Activated T-cell treated with anti-CD3 and anti-CD28 coated beads for 4 hours (primary cell): ENCODE results near the gene FYB2.

ENCODE experiments used
- DNase-seq: peaks from one replicate; pipeline ENCODE4 v3.0.0-alpha.2; 2020

The FYB2 gene

DNA sequence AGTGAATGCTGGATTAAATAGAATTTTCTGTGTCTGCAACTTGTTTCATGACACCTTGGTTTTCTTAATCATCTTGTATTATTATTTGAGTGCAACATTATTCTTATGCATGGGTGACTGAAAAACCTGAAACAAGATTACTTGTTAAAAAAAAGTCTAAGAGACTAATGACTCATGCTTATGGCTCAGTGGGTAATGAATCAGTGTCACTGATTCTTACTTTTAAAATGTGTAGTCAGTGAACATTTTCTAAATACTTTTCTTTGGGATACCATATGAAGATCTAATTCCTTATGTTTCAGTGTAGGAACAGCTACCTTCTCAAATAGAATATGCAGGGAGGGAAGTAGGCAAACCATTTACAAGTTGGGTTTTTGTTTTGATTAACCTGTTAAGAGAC is 108.6 kb downstream of the FYB2 start:
- DNase-seq: no peak

DNA sequence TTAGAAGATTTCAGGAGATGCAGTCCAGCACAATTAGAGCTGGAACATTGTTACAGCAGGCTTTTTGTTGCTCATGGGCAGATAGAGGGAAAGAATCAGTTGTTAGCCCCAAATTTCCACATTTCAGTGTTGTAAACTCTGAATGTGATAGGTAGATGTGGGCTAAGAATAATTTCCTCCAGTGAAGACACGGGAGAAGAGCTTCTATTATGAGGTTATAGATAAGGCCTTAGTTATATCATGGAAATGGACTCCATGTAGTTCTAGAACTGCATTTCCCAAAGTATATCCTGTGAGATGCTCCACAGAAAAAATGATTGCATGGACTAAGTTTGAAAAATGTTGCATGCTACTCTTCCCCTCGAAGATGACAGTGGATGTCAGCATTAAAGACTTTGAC is 109.2 kb downstream of the FYB2 start:
- no peak for DNase-seq

DNA sequence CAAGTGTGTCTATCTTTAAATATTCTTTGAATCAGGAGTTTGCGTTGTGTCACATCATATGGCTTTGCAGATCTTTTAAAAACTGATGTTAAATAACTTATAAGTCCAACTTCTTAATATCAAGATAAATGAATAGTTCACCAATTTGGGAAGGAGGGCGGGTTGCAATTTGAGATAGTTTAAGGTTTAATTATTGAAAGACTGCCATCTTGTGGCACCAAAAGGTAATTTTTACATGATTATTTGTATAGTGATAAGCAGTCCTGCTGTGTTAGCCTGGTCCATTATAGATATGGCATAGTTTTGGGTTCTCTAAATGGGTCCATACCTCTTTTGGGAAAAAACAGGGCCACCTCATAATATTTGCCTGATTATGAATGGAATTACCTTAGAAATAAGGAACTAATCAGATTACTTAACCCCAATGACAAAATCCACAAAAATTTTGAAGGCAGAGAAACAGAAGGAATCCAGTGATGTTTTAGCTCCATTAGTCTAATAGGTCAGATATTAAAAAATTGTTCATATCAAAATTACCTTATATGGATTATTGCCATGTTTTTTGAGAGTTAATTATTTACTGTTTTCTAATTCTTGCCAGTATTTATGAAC is 109.8 kb downstream of the FYB2 start:
- DNase-seq: no peak

DNA sequence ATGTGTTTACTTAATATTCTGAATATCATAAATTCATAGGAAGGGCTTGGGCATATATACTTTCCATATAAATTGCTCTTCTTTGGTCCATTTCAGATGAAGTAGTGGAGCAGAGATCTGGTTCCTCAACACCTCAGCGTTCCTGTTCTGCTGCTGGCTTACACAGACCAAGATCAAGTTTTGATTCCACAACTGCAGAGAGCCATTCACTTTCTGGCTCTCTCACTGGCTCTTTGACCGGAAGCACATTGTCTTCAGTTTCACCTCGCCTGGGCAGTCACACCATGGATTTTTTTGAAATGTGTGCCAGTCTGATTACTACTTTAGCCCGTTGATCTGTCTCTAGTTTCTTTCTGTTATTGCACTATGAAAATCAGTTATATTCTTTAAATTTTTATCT is 111.8 kb downstream of the FYB2 start:
- no peak for DNase-seq

DNA sequence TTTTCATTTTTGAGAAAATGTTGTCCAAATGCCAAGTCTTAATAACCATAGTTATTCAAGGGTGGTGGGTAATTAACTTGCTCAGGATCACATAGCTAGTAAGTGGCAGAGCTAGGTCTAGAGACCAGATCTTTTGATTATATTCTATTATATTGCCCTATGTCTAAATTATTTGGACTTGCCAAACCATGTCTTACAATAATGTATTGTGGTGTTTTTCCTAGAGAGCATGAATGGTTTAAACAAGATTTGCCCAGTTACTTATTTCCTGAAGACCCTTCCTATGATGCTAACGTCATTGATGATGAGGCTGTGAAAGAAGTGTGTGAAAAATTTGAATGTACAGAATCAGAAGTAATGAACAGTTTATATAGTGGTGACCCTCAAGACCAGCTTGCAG is 115.5 kb downstream of the FYB2 start:
- no peak for DNase-seq

DNA sequence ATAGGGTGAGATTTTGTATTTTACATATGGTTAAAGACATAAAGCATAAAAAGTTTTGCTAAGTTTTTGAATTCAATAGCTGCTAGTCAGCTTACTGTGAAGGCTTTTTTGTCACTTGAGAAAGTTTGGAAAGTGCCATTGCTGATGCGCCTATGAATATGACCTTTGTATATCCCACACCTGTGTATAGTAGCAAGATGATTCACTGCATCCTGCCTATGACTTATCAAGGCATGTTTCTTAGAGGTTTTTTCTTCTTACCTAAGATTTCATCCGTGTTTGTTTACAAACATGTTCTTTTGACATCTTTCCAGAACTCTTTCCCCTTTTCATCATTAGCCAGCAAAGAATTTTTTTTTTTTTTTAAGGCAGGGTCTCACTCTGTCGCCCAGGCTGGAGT is 122.5 kb downstream of the FYB2 start:
- DNase-seq: no peak

DNA sequence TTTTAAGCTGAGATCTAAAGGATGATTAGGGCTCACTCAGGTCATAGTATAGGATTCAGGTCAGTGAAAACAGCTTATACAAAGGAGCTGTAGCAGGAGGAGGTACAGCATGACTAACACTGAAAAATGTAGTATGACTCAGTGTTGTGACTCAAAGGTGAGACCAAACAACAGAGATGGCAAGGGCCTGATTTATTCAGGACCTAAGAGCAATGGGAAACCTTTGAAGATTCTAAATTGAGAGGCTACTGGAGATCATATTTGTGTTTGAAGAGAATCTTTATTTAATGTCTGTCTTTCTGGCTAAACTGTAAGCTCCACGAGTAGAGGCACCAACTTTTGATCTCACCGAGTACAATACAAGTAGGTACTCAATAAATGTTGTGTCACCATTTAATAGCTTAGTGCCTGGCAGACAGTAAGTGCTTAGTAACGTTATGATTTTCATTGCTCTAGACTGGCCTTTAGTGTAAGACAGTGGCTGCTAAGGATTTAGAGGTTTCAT is 130.6 kb downstream of the FYB2 start:
- DNase-seq: no peak

DNA sequence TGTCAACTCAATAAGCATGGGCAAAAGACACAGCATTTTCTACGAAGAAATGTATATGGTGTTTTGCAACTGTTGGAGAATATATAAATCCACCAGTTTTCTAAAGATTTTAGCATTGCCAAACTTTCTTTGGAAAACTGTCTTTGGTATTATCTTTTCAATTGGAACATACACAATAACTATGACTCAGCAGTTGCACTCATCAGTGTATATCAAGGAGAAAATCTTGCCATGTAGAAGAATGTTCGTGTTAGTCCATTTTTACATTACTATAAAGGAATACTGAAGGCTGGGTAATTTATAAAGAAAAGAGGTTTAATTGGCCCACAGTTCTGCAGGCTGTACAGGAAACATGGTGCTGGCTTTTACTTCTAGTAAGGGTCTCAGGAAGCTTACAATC is 133.0 kb downstream of the FYB2 start:
- no peak for DNase-seq

DNA sequence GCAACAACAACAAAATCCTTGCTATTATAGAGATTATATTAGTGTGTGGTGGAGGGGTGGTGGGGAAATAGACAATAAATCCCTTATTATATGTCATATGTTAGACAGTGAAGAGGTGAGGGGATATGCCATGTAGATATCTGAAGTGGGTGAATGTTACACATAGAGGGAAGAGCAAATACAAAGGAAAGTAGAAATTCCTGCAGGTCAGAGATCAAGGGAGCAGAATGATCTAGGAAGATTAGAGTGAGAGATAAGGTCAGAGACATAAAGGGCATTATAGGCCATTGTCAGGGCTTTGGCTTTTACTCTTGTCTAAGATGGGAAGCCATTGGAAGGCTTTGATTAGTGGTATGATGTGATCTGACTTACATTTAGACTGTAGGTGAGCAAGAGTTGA is 135.6 kb downstream of the FYB2 start:
- DNase-seq: no peak

DNA sequence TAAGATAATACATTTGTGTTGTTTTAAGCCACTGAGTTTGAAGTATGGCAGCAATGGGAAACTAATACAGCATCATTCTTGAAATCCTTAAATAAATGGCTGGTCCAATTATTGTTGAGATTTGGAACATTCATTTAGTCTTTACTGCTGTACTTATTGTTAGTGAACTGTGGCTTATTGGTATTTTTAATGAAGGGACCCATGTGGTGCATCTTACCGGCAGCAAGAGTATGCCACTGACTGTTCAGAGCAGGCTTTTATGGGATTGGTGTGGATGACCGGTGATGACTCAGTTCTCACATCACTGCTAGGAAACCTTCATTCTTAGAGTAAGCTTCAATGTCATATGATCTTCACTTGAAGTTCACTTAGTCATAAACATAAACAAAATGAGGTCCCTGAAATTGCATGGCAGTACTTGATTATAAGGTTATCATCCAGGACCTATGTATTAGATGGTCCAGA is 142.6 kb downstream of the FYB2 start:
- no peak for DNase-seq

DNA sequence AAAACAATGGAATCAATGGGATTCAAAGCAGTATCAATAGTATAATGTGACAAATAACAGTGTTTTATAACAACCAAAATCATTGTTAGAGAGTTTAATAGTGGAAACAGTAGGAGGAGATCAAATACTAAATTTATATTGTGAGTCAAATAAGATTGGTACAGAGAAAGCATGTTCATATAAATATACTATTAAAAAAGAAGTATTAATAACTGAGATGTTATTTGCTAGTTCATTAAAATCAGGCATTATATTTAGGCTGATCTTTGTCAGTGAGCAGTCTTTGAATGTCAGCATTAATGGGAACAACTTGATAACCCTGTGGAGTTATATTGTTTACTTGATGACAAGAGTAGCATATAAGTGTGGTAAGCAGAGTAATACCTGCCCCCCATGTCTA is 143.4 kb downstream of the FYB2 start:
- no peak for DNase-seq

DNA sequence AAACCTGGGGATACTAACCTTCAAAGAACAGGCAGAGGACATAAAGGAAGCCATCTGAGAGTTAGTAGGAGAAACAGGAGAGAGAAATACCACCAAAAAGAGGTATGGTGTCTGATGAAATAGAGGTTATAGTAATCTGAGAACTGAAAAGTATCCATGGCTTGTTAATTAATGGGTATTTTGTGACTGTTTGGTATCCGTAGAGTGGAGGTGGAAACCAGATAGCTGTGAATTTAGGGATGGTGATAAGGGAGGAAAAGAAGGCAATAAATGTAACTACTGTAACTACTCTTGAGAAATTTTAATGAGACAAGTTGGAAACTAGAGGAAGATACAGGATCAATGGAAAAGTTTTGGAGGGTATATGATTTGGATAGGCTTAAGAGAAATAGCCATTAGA is 146.6 kb downstream of the FYB2 start:
- DNase-seq: no peak

DNA sequence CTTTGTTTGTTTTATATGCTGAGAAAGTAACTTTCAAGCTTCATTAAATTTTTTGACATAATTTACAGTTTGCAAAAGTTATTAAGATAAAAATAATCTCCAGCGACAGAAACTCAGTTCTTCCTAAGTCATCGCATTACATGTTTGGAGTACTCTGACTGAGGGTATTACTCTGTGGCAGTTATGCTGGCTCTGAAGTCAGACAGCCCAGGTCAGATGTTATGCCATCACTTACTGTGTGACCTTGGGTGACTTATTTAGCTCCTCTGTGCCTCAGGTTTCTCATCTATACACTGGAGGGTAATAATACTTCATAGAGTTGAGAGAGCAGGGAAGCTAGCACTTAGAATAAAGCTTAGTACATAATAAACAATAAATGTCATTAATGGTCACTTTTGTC is 147.7 kb downstream of the FYB2 start:
- DNase-seq: no peak

DNA sequence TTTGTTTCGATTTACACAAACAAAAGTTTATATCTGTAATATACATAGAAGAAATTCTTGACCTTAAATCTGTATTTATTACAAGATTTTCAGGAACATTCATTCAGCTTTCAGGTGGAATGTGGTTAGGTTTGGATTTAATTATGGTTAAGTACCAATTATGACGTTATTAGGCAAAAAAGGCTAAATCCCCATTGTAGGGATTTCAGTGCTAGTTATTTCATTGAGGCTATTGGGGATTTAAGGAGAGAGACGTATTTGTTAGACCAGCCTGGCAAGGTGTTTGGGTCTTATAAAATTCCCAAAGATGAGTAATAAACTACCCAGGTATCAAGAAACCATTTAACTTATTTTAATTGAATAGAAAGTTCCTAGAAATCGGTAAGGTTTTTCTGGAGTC is 148.1 kb downstream of the FYB2 start:
- DNase-seq: no peak

DNA sequence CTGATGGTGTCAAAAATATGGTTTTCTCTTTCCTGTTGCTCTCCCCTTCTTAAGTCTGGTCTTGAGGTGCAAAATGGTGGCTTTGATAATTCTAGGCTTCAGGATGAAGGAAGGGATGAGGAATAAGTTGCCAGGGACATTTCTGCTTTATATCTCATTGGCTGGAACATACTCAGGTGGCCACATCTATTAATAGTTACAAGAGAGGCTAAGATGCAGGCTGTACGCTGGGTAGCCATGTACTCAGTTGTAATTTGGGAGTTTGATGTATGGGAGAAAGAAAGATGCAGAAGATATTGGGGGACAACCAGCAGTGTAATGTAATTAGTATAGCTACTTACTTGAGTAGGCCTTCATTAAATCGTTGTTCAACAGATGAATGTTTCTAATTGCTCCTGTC is 148.9 kb downstream of the FYB2 start:
- no peak for DNase-seq
